ENCODE data around the gene BTG2.
A peak's percentile ranks its signal among the peaks of the same experiment; 100 is the strongest.
"Not testable (repeated sequence)": the region's sequence is repeated elsewhere in the genome, so short reads cannot be mapped to it uniquely, and the experiment has no call there.

The BTG2 gene

GRCh38 chr1:203304919-203305808 is at the start of gene BTG2:
BTG2 (plus strand) TSS chr1:203305519; CDS start chr1:203305607, 88 bp downstream.
- Histone ChIP-seq H3K36me3 (peaks cover 40% of the 10 kb centered on the region), H3K4me1 (ENCODE audit: control insufficient read depth in 1 of 2, insufficient read depth in 1 of 2, low read depth in 1 of 2, low read length in 1 of 2) (peaks cover 74 to 88% of the 10 kb centered on the region in 2 experiments)

GRCh38 chr1:203256636-203257035 is 48.7 kb upstream of the BTG2 start:
- not testable (repeated sequence) for H3K27ac ChIP-seq; H3K9me3 ChIP-seq; H3K4me1 ChIP-seq (ENCODE audit: control insufficient read depth in 1 of 2, insufficient read depth in 1 of 2, low read depth in 1 of 2, low read length in 1 of 2); H3K4me3 ChIP-seq (ENCODE audit: low read depth in 1 of 2, low read length in 1 of 2); H3K36me3 ChIP-seq
- peaks cover 50% of the 10 kb centered on the region for H3K27me3 ChIP-seq

More at GRCh38 chr1:203304919-203305808, at the start of gene BTG2:
- Histone ChIP-seq H3K9me3 (no peaks in the 10 kb centered on the region), H3K27me3 (no peaks in the 10 kb centered on the region), H3K4me3 (ENCODE audit: low read depth in 1 of 2, low read length in 1 of 2) (peak within 1 kb of the TSS; percentile 91 to 99), H3K27ac (peak within 1 kb of the TSS; percentile 100)
- peak; percentile 44 for TF ChIP-seq CTCF (IDR thresholded peaks at IDR 0.05)

GRCh38 chr1:203263496-203263895 is 41.8 kb upstream of the BTG2 start:
- Histone ChIP-seq H3K27ac (no peak overlapping the region), H3K4me1 (ENCODE audit: control insufficient read depth in 1 of 2, insufficient read depth in 1 of 2, low read depth in 1 of 2, low read length in 1 of 2) (peaks cover 13 to 14% of the 10 kb centered on the region in 2 experiments), H3K4me3 (ENCODE audit: low read depth in 1 of 2, low read length in 1 of 2) (no peak overlapping the region), H3K9me3 (no peaks in the 10 kb centered on the region), H3K27me3 (peaks cover 4% of the 10 kb centered on the region), H3K36me3 (no peaks in the 10 kb centered on the region)
- TF ChIP-seq CTCF (IDR thresholded peaks at IDR 0.05) = no peak

- no peaks in the 10 kb centered on the region for H3K9me3 ChIP-seq
- peaks cover 4% of the 10 kb centered on the region for H3K27me3 ChIP-seq
- TF ChIP-seq CTCF (IDR thresholded peaks at IDR 0.05) = no peak
- no peak overlapping the region for H3K27ac ChIP-seq
- no peaks in the 10 kb centered on the region for H3K36me3 ChIP-seq
- peaks cover 19% of the 10 kb centered on the region in 2 experiments for H3K4me1 ChIP-seq (ENCODE audit: control insufficient read depth in 1 of 2, insufficient read depth in 1 of 2, low read depth in 1 of 2, low read length in 1 of 2)
- H3K4me3 ChIP-seq (ENCODE audit: low read depth in 1 of 2, low read length in 1 of 2) = no peak overlapping the region
These were observed 41.2 kb upstream of the BTG2 start for GRCh38 chr1:203264052-203264501.

GRCh38 chr1:203265541-203265940 is 39.8 kb upstream of the BTG2 start:
- TF ChIP-seq CTCF (IDR thresholded peaks at IDR 0.05) = no peak
- H3K9me3 ChIP-seq = no peaks in the 10 kb centered on the region
- peaks cover 4% of the 10 kb centered on the region for H3K27me3 ChIP-seq
- H3K27ac ChIP-seq = no peak overlapping the region
- H3K4me1 ChIP-seq (ENCODE audit: control insufficient read depth in 1 of 2, insufficient read depth in 1 of 2, low read depth in 1 of 2, low read length in 1 of 2) = peaks cover 24 to 26% of the 10 kb centered on the region in 2 experiments
- no peak overlapping the region for H3K4me3 ChIP-seq (ENCODE audit: low read depth in 1 of 2, low read length in 1 of 2)
- H3K36me3 ChIP-seq = no peaks in the 10 kb centered on the region

- not testable (repeated sequence) for H3K4me3 ChIP-seq (ENCODE audit: low read depth in 1 of 2, low read length in 1 of 2); H3K27ac ChIP-seq
- H3K4me1 ChIP-seq (ENCODE audit: control insufficient read depth in 1 of 2, insufficient read depth in 1 of 2, low read depth in 1 of 2, low read length in 1 of 2) = peaks cover 30 to 32% of the 10 kb centered on the region in 2 experiments
These were observed 39.2 kb upstream of the BTG2 start for GRCh38 chr1:203266140-203266539.

More at GRCh38 chr1:203266140-203266539, 39.2 kb upstream of the BTG2 start:
- not testable (repeated sequence) for H3K27me3 ChIP-seq, H3K36me3 ChIP-seq, H3K9me3 ChIP-seq

Data from neutrophil (primary cell).